Osteoblast (primary cell): ENCODE results near the gene FCAMR. TPM values are rescaled to one million over a fixed set of nuclear protein-coding genes. Genes with fewer than 3 reads are reported as not detected.

ENCODE experiments used
- DNase-seq: peaks from one replicate; pipeline ENCODE4 v3.0.0; 2011; ENCODE audit warnings: low spot score, mixed read lengths; ENCODE audit not compliant: insufficient read length; ENCODE audit errors: missing footprints
- H2AFZ ChIP-seq: 2 replicates; pipeline ENCODE4 v1.6.0; 2011; ENCODE audit warnings: mild to moderate bottlenecking, low read length
- H3K27ac ChIP-seq: 2 replicates; pipeline ENCODE4 v1.5.1; 2011; ENCODE audit warnings: mild to moderate bottlenecking, low read depth, low read length, moderate library complexity
- H3K27me3 ChIP-seq: 2 replicates; pipeline ENCODE4 v1.6.0; 2012; ENCODE audit warnings: mild to moderate bottlenecking, control low read depth, inconsistent platforms, low read length, moderate library complexity; ENCODE audit not compliant: insufficient read depth
- H3K36me3 ChIP-seq: 2 replicates; pipeline ENCODE4 v1.5.1; 2011; ENCODE audit warnings: mild to moderate bottlenecking, low read length, control low read depth, moderate library complexity; ENCODE audit not compliant: insufficient read depth
- H3K4me1 ChIP-seq: 2 replicates; pipeline ENCODE4 v1.5.1; 2011; ENCODE audit warnings: mild to moderate bottlenecking, low read length, control low read depth, moderate library complexity; ENCODE audit not compliant: insufficient read depth
- H3K4me2 ChIP-seq: 2 replicates; pipeline ENCODE4 v1.6.0; 2011; ENCODE audit warnings: mild to moderate bottlenecking, low read length; ENCODE audit not compliant: insufficient read depth
- H3K4me3 ChIP-seq: fragments of 200-600 bp; sonication (generic); 3 replicates; pipeline ENCODE4 v1.5.1; 2012; ENCODE audit warnings: mild to moderate bottlenecking, low read length, inconsistent platforms; ENCODE audit not compliant: insufficient read depth
- H3K79me2 ChIP-seq: 2 replicates; pipeline ENCODE4 v1.6.0; 2012; ENCODE audit warnings: mild to moderate bottlenecking, low read length, control low read depth, inconsistent platforms; ENCODE audit not compliant: insufficient read depth
- H3K9me3 ChIP-seq: 2 replicates; pipeline ENCODE4 v1.5.1; 2011; ENCODE audit warnings: low read depth, low read length, control low read depth
- H4K20me1 ChIP-seq: 2 replicates; pipeline ENCODE4 v1.6.0; 2012; ENCODE audit warnings: mild to moderate bottlenecking, low read length, control low read depth; ENCODE audit not compliant: insufficient read depth
- total RNA-seq: library from RNA; depleted of rRNA; stranded (reverse); fragments of >200 nt; gene quantifications from 2 replicates; pipeline ENCODE4 v1.2.3, GENCODE V29; 2012
- TF ChIP-seq, protein P1 (sequence below): IDR thresholded peaks from 2 replicates; pipeline ENCODE4 v1.5.1; 2011; ENCODE audit warnings: mild to moderate bottlenecking, low read depth, low read length, moderate library complexity; ENCODE audit errors: extremely low read depth

FCAMR gene
- total RNA-seq, 1 donor, result not detected

DNA sequence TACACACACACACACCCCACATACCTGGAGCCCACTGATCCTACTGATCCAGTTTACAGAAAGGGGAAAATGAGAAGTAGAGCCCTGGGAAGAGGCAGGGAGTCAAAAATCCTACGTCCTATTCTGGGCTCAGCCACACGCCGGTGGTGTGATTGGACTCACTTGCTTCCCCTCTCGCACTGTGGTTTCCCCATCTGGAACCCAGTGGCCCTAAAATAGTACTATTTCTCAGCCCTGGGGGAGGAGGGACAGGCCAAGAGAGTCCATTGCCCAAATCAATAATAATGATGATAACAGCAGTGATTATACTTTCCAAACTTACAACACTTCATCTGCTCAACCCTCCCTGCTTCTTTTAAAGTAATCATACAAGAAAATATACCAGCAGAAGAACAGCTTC, 21.1 kb downstream of the FCAMR start:
- Histone ChIP-seq H4K20me1 (no peaks in the 10 kb centered on the region), H3K27me3 (peaks cover 15% of the 10 kb centered on the region), H3K4me3 (no peak overlapping the region), H3K9me3 (no peaks in the 10 kb centered on the region), H3K36me3 (no peaks in the 10 kb centered on the region), H2AFZ (no peak overlapping the region), H3K27ac (no peak overlapping the region), H3K79me2 (no peaks in the 10 kb centered on the region), H3K4me1 (no peaks in the 10 kb centered on the region), H3K4me2 (no peak overlapping the region)
- no peak for DNase-seq
- TF ChIP-seq, protein P1, sequence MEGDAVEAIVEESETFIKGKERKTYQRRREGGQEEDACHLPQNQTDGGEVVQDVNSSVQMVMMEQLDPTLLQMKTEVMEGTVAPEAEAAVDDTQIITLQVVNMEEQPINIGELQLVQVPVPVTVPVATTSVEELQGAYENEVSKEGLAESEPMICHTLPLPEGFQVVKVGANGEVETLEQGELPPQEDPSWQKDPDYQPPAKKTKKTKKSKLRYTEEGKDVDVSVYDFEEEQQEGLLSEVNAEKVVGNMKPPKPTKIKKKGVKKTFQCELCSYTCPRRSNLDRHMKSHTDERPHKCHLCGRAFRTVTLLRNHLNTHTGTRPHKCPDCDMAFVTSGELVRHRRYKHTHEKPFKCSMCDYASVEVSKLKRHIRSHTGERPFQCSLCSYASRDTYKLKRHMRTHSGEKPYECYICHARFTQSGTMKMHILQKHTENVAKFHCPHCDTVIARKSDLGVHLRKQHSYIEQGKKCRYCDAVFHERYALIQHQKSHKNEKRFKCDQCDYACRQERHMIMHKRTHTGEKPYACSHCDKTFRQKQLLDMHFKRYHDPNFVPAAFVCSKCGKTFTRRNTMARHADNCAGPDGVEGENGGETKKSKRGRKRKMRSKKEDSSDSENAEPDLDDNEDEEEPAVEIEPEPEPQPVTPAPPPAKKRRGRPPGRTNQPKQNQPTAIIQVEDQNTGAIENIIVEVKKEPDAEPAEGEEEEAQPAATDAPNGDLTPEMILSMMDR, result no peak

DNA sequence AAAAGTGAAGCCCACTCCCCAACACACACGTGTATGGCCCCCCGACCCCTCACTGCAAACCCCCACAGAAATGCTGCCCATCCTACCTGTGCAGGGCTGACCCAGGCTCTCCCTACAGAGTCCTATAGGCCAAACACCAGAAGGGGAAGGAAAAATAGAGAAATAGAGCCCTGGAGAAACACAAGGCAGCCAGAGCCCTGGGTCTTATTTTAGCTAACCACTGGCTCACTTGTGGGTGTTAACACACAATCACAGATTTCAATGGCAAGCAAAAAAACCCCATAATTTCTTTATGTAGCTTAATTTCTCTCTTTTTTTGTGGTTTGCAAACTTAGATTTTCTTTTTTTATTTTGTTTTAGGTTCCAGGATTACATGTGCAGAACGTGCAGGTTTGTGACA, 23.0 kb downstream of the FCAMR start:
- H3K36me3 ChIP-seq, result no peaks in the 10 kb centered on the region
- no peaks in the 10 kb centered on the region for H4K20me1 ChIP-seq
- no peak overlapping the region for H3K4me3 ChIP-seq
- H3K4me2 ChIP-seq, result no peak overlapping the region
- DNase-seq, result no peak
- H3K27me3 ChIP-seq, result peaks cover 26% of the 10 kb centered on the region
- no peak overlapping the region for H3K27ac ChIP-seq
- no peaks in the 10 kb centered on the region for H3K79me2 ChIP-seq
- TF ChIP-seq, protein P1, result no peak
- H3K9me3 ChIP-seq, result no peaks in the 10 kb centered on the region
- no peaks in the 10 kb centered on the region for H3K4me1 ChIP-seq
- H2AFZ ChIP-seq, result no peak overlapping the region

DNA sequence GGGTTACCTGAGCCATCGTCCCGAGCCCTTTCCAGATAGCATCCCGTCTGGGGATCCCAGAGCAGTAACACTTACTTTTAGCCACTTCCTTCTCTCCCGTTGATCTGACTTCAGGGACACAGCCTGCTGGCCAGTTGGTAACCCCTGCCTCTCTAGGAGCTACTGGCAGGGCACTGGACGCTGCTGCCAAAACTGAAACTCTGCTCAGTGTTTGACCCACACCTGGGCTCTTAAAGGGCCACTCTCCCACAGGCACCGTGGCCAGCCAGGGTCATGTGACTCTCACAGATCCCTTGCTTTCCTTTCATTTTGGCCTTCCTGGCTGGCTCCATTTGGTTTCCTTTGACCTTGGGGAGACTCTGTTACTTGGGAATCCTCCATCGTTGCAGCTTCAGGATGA, 24.0 kb downstream of the FCAMR start, which contains the start of gene PIGR:
TSS of gene PIGR (minus strand) at position 206 of the 400 bp plus-strand sequence. CDS start 5,935 bp downstream, outside the sequence.
- Histone ChIP-seq H3K4me2 (no peak within 1 kb of the TSS), H4K20me1 (no peaks in the 10 kb centered on the region), H3K27me3 (peaks cover 31% of the 10 kb centered on the region), H3K4me1 (no peaks in the 10 kb centered on the region), H3K36me3 (no peaks in the 10 kb centered on the region), H3K4me3 (no peak within 1 kb of the TSS), H3K9me3 (no peaks in the 10 kb centered on the region), H2AFZ (no peak within 1 kb of the TSS), H3K79me2 (no peaks in the 10 kb centered on the region), H3K27ac (no peak within 1 kb of the TSS)
- DNase-seq, result no peak
- TF ChIP-seq, protein P1, result no peak

DNA sequence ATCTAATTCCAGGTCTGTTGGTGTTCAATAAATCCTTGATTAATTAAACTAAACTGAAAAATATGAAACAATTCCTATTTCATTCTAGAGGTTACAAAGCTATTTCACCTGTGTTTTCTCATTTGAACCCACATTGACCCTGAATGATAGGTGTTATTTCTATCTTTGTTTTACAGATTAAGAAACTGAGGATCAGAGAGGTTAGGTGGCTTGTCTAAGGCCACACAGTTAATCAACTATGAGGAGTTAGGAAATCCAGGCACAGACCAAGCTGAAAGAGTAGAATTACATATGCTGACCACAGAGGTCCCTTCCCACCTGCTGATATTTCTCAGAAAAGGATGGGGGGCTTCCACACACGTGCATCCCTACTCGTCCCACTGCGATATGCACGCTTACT, 24.5 kb downstream of the FCAMR start:
- Histone ChIP-seq H3K4me3 (no peak overlapping the region), H3K79me2 (no peaks in the 10 kb centered on the region), H3K4me1 (no peaks in the 10 kb centered on the region), H2AFZ (no peak overlapping the region), H3K36me3 (no peaks in the 10 kb centered on the region), H4K20me1 (no peaks in the 10 kb centered on the region), H3K27me3 (peaks cover 35% of the 10 kb centered on the region), H3K27ac (no peak overlapping the region), H3K4me2 (no peak overlapping the region), H3K9me3 (no peaks in the 10 kb centered on the region)
- TF ChIP-seq, protein P1, result no peak
- DNase-seq, result no peak
